Measurements from ENCODE around the gene ATP10B. TPM values are rescaled to one million over a fixed set of nuclear protein-coding genes. Genes with fewer than 3 reads are reported as not detected.
"Not testable (repeated sequence)": the region's sequence is repeated elsewhere in the genome, so short reads cannot be mapped to it uniquely, and the experiment has no call there.

Gene ATP10B
- polyA plus RNA-seq, 12 donors = 0.27 to 5.4 (median 0.63) TPM; not detected in 1

DNA sequence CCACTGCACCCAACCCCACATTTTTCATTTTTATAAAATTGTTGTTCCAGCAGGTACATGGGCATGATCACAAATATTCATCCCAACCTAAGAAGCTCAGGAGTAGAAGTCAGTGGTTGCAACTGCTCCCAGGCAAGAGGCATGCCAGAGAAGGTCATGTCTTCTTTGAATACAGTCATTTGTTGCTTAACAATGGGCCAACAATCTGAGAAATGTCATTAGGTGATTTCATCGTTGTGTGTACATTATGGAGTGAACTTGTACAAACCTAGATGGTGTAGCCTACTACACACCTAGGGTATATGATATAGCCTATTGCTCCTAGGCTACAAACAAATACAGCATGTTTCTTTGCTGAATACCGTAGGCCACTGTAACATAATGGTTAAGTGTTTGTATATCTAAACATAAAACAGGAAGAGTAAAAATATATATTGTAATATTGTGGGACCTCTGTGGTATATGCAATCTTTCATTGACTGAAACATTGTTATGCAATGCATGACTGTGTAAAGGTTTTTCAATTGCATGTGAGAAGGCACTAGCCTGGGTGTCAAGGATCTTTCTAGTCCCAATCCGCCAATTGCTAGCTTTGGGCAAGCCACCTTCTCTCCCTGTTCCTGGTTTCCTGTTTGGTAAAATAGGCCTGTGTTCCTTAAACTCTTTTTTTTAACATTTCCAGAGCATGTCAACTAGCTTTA, 27.6 kb downstream of the ATP10B start:
- no peak for DNase-seq

DNA sequence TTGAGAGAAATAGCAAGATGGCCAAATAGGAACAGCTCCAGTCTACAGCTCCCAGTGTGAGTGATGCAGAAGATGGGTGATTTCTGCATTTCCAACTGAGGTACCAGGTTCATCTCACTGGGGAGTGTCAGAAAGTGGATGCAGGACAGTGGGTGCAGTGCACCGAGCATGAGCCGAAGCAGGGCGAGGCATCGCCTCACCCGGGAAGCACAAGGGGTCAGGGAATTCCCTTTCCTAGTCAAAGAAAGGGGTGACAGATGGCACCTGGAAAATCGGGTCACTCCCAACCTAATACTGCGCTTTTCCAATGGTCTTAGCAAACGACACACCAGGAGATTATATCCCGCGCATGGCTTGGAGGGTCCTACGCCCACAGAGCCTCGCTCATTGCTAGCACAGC, 39.0 kb downstream of the ATP10B start:
- not testable (repeated sequence) for DNase-seq

DNA sequence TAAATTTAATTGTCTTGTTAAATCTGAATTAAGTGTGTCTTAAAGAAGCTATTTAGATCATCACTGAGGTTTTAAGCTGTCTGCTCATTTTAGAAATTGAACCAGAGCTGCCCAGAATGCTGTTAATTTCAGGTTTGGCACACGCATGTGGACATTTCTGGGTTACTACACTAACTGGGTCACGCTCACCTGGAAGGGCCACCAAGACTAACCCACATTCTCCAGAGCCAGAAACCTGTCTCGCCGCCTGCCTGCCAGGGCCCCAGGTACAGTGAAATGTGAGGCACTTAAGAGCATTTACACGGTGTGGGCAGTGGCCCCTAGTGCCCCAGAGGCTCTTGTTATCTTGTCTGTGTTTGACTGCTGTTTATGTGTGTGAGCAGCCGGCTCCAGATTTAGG, 46.6 kb downstream of the ATP10B start:
- DNase-seq = no peak

DNA sequence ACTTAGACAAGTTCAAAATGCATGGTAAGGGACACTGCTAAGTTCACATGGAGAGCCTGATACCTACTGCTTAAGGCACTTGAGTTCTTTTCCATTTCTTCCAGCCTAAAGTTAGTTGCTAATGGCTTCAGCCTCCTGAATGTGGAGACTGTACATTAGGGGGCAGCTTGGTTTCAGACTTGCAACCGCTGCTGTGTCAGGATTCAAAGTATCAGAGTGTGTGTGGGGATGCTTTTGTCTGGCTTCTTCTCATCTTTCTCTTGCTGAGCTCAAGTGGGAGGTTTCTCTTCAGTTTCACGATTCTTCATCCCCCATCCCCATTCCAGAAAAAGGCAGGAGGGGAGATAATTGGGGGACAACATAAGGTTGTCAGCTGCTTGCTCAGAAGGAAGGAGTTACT, 49.4 kb downstream of the ATP10B start:
- no peak for DNase-seq

DNA sequence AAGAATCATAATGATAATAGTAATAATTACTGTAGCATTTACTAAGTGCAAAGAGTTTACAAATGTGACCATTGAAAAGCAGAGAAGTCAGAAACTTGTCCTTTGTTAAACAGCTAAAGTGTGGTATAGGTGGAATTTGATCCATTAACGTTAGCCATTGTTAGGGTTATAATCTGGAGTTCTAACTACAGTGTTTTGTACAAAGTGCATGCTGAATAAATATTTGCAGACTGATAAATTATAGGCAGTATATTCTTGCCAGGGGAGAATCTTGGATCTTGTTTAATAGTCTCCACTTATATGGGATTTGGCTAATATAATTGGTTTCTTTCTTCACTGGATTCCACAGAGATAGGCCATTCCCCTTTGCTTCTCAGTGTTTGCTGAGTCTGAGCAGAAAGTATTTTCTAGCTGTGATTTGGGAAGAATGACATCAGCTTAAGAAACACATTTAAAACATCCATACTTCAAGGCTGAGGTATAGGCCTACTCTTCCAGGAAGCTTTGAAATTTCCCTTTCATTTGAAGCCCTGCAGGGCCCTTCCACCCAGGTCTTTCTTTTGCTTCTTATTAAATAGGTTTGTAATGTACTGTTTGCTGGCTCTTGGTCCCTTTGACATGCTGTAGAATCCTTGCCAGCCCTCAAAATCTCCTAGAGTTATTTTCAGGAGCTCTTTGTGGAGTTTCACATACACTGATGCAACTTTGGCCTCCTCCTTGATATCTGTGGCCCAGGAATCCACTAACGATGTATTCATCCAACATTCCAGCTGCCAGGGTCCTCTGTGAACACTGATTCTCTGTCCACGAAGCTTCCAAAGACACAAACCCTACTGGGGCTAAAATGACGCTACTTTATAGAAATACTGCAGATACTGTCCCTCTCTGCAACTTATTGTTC, 51.4 kb downstream of the ATP10B start:
- DNase-seq = peak; percentile 44

DNA sequence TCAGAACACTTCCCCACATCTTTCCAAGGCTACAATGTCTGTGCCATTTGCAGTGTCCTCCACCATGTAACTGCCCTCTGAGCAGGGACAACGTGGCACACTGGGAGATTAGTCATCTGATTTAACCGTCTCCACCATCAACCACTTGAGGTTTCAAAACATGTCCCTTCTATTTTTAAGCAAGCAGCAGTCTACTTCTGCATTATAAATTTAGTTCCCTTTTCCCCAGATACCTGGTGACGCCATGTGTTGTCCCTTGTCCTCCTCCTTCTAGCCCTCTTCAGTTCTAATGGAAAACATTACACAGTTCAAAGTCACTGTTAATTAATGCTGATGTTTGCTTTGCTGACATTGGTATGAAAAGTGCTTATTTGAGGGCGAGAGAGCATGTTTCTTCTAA, 52.8 kb downstream of the ATP10B start:
- DNase-seq = no peak

DNA sequence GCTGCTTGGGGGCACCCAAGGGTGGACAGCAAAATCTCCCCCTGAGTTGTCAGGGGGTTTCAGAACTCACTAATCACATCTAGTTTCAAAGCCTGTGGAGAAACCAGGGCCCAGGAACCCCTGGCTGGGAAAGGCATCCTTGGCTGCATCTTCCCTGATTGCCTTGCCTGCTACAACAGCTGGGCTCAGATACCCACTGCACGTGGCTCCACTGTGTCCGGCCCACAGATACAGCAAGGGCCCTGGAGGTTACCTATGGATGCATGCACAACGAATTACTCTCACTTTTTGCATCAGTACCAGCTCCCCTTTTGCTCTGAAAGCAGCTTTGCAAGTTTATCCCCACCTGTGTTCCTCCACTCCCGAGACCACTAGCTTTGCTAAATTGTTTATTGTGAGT, 55.0 kb downstream of the ATP10B start:
- no peak for DNase-seq

DNA sequence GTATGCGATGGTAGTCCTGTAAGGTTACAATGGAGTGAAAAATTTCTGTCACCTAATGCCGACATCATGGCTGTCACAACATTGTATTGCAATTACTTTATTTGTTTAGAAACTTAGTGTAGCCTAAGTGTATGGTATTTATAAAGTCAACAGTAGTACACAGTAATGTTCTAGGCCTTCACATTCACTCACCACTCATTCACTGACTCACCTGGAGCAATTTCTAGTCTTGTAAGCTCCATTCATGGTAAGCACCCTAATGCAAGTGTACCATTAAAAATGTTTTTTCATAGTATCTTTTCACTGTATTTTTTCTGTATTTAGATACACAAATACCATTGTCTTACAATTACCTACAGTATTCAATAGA, 58.5 kb downstream of the ATP10B start:
- DNase-seq = no peak

DNA sequence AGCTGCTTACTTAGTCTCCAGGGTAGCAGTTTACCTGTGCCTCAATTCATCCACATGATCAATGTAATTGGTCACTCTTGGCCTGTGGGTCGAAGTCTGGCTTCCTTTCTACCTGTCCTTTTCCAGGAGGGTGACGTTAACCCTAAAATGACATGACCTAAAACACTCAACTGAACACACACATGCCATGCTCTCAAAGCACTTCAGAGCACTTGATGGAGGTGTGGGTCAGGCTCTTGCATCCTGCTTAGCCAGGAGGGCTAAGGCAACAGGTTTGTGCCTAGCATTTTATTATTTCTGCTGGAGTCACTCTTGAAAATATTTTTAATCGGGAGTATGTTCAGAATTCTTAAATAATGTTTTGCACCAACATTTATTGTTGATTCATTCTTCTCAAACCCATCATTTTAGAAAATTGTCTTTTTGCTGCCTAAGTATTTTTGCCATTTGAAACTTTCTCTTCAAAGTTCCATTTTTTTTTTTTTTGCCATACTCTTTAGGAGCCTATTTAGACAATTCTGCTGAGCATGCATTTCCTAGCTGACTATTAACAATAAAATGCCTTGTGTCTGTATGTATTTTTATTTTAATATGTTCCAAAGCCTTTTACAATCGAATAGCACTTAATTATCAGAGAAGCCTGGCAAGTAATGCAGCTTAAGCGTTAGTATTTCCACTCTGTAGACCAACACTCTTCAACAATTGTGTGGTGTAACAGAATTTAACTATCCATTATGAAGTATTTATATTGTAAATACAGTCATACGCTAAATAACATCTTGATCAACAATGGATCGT, 59.1 kb downstream of the ATP10B start:
- DNase-seq = no peak

DNA sequence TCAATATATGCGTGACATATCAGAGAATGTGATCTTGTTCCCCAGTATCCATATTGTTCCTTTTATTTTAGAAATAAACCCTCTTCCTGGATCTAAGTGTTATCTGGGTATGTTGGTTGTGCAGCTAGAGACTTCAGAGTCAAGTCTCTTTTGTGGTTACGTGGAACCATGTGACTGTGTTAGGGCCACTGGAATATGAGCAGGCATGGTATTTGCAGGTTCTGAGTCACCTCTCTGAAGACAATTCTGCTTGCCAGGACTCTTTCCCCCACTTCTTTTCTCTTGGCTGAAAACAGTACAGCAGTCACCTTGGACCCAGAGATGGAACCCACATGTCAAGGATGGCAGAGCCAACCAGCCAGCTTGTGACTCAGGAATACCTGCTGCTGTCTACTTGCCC, 59.7 kb downstream of the ATP10B start:
- no peak for DNase-seq

DNA sequence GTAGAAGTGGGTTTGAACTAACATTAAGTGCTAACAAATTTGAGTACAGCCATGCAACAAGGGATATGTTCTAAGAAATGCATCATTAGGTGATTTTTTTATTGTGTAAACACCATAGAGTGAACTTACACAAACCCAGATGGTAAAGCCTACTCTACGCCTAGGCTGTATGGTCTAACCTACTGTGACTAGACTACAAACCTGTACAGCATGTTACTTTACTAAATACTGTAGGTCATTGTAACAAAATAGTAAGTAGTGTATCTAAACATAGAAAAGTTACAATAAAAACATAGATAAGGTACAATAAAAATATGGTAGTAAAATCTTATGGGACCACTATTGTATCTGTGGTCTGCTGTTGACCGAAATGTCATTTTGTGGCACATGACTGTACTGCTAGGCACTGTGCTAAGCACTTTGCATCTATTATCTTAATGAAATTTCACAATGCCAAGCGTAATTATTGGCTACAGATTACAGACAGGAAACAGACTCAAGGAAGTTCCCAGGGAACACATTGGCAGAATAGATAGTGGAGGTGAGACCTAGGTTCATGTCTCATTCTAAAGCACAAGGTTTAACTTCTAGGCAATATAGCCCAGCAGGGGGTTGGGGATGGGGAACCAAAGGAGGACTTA, 62.7 kb downstream of the ATP10B start:
- no peak for DNase-seq

DNA sequence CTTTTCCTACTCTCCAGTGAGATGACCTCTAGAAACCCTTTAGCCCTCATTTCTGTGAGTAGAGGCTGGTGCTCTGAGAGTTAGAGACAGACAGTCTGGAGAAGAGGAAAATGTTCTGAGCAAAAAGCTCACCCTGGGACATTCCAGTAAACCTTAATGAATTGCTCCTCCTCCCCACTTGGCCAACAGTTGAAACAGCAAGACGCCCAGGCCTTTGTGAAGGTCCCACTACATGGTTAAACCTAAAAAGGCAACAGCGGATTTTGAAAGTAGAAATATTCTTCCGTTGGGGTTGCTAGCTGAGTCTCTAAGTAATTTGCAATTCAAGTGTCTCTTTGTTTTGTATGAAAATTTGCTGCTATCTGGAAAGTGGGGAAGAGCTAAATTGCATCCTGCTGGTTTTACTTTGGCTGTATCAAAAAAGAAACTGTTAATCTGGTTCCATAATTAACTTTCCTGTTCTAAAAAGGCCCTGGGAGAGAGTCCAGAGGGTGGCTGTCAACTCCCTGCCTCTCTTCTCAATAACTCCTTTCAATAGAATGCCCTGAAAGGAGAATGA, 63.8 kb downstream of the ATP10B start:
- no peak for DNase-seq

DNA sequence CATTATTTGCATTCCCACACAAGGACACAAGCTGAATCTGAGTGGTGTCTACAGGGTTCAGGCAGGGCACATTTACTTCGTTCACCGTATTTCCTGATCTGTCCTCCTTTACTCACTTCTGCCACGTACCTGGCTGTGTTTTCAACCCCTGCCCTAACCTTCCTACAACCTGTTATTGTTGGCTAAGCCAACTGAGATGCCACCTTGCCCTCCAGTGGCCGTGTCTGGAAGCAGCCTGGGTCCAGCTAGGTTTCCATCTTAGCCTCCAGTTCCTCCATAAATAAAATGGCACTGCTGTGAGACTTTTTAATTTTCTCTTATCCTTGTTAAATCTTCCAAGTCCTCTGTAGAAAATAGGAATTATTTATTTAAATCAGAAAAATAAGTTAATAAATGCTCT, 64.8 kb downstream of the ATP10B start:
- DNase-seq = no peak

DNA sequence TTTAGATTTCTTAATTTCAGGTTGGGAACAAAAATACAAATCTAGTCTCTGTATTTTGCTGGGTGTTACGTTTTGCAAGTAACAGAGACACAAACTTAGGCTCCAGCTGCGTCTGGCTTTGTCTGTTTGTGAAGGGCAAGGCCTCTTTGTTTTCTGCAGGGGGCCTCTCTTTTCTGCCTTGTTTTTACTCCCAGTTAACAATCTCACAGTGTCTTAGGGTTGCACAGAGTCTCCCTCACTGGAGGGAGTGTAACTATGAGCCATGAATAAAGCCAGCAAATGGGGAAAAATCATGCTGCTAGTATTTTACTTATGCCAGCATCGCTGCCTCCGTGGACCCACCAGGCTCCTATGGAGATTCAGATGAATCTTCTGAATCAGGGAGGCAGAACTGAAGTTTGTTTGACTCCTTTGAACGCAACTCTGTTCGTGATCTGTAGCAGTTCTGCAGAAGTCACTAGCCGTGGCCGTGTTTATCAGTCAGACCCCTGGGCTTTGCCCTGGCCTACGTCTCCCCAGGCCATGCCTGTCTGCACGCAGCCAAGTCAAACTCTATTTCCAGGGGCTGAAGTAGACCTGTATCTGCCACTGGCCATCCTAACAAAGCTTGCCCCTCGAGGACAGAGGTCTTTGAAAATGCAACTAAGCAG, 77.2 kb downstream of the ATP10B start:
- no peak for DNase-seq

DNA sequence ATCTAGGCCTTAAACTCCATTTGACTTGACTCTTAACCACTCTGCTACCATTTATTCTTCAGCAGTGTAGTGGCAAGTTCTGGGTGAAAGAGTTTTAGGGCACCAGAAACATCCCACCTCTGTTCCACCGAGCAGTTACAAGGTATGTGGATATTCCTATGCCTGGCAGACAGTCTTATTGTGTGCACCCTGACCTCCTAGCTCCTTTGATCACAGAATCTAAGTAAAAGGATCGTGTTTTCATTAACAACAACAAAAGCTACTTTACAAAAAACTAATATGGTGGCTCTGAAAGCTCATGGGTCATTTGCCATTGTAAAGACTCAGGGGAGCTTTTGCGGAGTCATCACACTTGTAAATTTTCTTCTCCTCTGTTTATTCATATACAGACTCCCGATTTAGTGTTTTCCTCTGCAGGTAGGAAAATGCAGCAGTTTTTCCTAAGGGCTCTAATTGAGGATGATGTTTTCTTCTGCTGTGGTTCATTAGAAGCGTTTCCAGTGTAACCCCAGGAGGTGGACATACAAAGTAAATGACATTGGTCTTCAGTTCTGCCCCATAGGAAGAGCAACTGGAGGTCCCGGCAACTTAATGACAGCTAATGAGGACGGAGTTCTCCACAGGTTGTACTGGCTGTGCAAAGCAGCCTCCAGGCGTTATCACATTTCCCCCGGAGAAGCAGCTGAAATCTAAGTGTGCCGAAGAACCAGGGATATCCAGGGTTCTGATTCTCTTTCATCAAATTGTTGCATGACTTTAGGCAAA, 78.2 kb downstream of the ATP10B start:
- DNase-seq = no peak

DNA sequence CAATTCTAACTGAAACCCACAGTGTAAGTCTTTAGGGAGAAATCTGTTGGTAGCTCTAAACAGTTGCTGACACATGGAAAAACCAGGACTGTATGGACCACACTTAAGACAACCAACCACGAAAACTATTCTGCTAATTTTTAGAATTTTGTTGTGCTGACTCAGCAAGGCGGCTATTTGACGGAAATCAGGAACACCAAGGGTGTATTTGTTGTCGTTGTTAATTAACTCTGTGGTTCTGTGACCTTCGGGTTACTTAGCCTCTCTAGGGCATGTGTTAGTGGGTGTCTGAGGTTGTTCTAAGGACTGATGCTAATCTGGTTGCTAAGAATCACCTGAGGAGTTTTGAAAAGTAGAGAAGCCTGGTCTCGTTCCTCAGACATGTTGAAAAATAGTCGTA, 79.2 kb downstream of the ATP10B start:
- no peak for DNase-seq

DNA sequence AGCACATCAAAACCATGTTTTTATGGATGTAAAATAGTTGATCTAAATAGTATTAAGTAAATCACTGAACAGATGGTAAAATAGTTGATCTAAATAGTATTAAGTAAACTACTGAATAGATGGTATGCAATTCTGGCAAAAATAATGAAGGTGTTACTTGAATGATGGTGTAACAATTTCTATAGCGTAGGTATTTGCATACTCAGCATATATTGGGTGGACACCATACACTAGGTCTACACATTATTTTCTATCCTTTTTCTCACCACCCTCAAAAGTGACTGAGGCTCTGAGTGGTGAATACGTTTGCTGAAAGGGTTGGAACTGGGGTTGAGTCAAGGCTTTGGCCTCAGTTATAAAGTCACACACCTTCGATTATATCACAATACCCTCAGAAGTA, 81.3 kb downstream of the ATP10B start:
- DNase-seq = no peak

DNA sequence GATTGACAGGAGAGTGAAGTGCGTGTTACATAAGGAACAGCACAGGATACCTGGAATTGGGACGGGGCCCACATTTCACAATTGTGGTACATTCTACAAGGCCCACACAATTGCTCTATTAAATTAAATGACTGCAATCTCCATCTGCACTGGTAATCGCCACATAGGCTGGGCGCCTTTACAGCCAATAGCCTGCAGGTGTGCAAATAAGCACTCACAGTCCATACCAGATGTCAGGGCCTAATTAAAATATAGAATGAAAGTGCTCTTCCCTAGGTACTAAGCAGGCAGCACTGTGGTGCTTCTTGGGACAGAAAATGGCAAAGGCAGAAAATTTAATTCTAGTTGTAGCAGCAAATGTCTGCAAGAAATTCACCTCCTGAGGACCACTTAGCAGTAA, 82.7 kb downstream of the ATP10B start:
- no peak for DNase-seq

DNA sequence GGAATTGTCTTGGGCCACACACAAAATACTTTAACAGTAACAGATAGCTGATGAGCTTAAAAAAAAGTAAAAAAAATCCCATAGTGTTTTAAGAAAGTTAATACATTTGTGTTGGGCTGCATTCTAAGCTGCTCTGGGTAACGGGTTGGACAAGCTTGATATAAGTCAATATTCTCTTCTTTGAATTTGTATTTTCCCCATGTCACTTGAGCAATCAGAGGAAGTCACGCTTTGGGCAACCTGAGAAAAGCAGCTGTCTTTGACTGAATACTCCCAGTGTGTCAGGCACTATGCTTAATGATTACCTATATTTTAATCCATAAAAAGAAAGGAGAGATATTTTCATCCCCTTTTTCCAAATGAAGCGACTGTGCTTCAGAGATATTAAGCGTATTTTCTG, 84.9 kb downstream of the ATP10B start:
- DNase-seq = no peak

DNA sequence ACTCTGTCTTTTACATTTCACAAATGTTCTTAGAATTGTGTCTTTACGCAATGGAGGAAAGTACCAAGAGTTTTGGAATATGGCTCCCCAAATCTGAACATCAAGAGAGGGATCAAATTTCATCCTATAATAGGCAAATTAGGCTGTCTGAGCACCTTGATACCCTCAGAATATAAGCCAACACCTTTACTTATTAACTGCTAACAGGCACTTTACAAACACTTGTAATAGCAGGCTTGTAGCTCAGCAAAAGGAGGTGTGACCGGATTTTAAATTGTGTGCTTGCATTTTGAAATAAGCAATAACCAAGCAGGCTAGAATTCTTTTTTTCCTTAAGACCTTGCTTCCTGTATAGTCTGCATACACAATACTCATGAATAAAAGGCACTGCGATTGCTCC, 92.0 kb downstream of the ATP10B start:
- DNase-seq = no peak

Measured in muscle of arm (tissue), 12 donors.